ENCODE results near the gene TLE3. TPM values are rescaled to one million over a fixed set of nuclear protein-coding genes. Genes with fewer than 3 reads are reported as not detected.

The TLE3 gene
- total RNA-seq, 1 experiment from 2014 or later: 98.2 TPM

DNA sequence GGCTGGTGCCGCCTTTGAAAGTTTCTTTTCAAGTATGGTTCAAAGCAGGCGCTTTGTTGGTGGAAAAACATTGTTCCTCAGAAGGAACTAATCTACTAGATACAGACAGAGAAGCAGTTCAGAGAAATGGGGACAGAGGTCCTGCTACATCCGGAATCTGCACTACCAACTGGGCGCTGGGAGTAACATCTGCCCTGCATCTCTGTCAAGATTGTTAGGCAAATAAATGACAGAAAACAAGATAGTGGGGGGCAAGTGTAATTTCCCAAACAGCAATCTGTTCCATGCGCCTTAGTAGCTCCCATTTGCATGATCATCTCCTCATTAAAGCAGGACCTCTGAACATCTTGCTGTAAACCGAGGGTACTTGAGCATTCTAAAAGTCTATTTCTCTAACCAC, 17.4 kb downstream of the TLE3 start:
- no peak for DNase-seq
- H3K79me1 ChIP-seq (ENCODE audit: insufficient read depth, low read depth, low read length, poor library complexity, severe bottlenecking): peaks cover 10% of the 10 kb centered on the region
- H4K20me1 ChIP-seq (ENCODE audit: control insufficient read depth, insufficient read depth, insufficient read length): no peaks in the 10 kb centered on the region
- no peak overlapping the region for H2BK12ac ChIP-seq (ENCODE audit: insufficient read length, low read depth, low read length)
- Mint-ChIP-seq H3K27ac (peak overlapping the region in 1 of 3 experiments; percentile 52; a peak in 1 of 7 replicates), H3K4me3 (no peak overlapping the region), H3K9me3 (no peaks in the 10 kb centered on the region), H3K27me3 (ENCODE audit: low read depth) (no peaks in the 10 kb centered on the region; the same call in 1 of the 2 replicates), H3K4me1 (peaks cover 75 to 83% of the 10 kb centered on the region in 2 experiments), H3K36me3 (ENCODE audit: insufficient read depth in 1 of 3, low read depth in 3 of 3) (peaks cover 15 to 64% (median 62%) of the 10 kb centered on the region in 3 experiments; a peak in 6 of 7 replicates)
- no peak overlapping the region for H3K14ac ChIP-seq (ENCODE audit: insufficient read depth, low read length)
- no peaks in the 10 kb centered on the region for H3K9me3 ChIP-seq (ENCODE audit: control insufficient read depth, low read depth, low read length)
- H3T11ph ChIP-seq (ENCODE audit: low read length): no peak overlapping the region
- no peak overlapping the region for H4K8ac ChIP-seq (replicated peaks; ENCODE audit: insufficient read length, low read depth, low read length)
- H3K27ac ChIP-seq (ENCODE audit: insufficient read length, low read depth, low read length): no peak overlapping the region
- no peak overlapping the region for H2AK5ac ChIP-seq (ENCODE audit: insufficient read length, low read length)
- no peak overlapping the region for H4K5ac ChIP-seq (ENCODE audit: insufficient read length, low read depth, low read length)
- no peak overlapping the region for H3K9ac ChIP-seq (ENCODE audit: extremely low read depth, insufficient read length, low read length)
- no peak overlapping the region for H2BK120ac ChIP-seq (ENCODE audit: low read depth, low read length, poor library complexity, severe bottlenecking)
- no peak overlapping the region for H3K56ac ChIP-seq (ENCODE audit: insufficient read length, low read depth, low read length)
- no peak overlapping the region for H3K23ac ChIP-seq (ENCODE audit: insufficient read length, low read depth, low read length)
- WGBS (ENCODE audit: extremely low coverage, insufficient read length, low lambda C conversion rate): no CpG with 5 or more reads among the region's 6 CpGs
- TF ChIP-seq, protein P1, sequence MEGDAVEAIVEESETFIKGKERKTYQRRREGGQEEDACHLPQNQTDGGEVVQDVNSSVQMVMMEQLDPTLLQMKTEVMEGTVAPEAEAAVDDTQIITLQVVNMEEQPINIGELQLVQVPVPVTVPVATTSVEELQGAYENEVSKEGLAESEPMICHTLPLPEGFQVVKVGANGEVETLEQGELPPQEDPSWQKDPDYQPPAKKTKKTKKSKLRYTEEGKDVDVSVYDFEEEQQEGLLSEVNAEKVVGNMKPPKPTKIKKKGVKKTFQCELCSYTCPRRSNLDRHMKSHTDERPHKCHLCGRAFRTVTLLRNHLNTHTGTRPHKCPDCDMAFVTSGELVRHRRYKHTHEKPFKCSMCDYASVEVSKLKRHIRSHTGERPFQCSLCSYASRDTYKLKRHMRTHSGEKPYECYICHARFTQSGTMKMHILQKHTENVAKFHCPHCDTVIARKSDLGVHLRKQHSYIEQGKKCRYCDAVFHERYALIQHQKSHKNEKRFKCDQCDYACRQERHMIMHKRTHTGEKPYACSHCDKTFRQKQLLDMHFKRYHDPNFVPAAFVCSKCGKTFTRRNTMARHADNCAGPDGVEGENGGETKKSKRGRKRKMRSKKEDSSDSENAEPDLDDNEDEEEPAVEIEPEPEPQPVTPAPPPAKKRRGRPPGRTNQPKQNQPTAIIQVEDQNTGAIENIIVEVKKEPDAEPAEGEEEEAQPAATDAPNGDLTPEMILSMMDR (conservative IDR thresholded peaks at IDR 0.05): no peak
- peaks cover 29% of the 10 kb centered on the region for H3K4me1 ChIP-seq (ENCODE audit: insufficient read depth, low read length)
- H2BK20ac ChIP-seq (ENCODE audit: low read depth, low read length, poor library complexity, severe bottlenecking): no peak overlapping the region
- no peak overlapping the region for H2BK15ac ChIP-seq (ENCODE audit: low read depth, low read length)
- no peaks in the 10 kb centered on the region for H3K27me3 ChIP-seq (ENCODE audit: insufficient read depth, low read length)
- no peak overlapping the region for H3K18ac ChIP-seq (ENCODE audit: insufficient read length, low read depth, low read length)
- peaks cover 3% of the 10 kb centered on the region for H3K23me2 ChIP-seq (ENCODE audit: insufficient read length, low read depth, low read length, poor library complexity, severe bottlenecking)
- no peak overlapping the region for H3K4me2 ChIP-seq (ENCODE audit: insufficient read depth, insufficient read length, low read length)
- H2AFZ ChIP-seq (ENCODE audit: low read length): no peak overlapping the region
- H3K4ac ChIP-seq (ENCODE audit: low read depth, low read length): no peak overlapping the region
- peaks cover 5% of the 10 kb centered on the region; the same call in 1 of the 2 replicates for H3K79me2 ChIP-seq (ENCODE audit: insufficient read depth, low read length)
- no peak overlapping the region for H4K91ac ChIP-seq (ENCODE audit: insufficient read length, low read depth, low read length)
- no peak overlapping the region for H2BK5ac ChIP-seq (ENCODE audit: insufficient read length, low read length)

Data from H9 (cell line).